GM23338 (cell line): ENCODE data around the gene PLCH2.

ENCODE experiments used
- CTCF ChIP-seq, 2 experiments: fragments of 200-600 bp in 1 of 2; sonication (generic) in 1 of 2; conservative IDR thresholded peaks; 2 replicates each; pipeline versions ENCODE4 v1.5.1 to v1.6.1; 2016 to 2017; ENCODE audit warnings: antibody characterized with exemption in 2 of 2, low read depth in 2 of 2, mild to moderate bottlenecking in 2 of 2, moderate library complexity in 1 of 2
- EZH2 ChIP-seq: fragments of 200-600 bp; sonication (generic); IDR thresholded peaks from one replicate; pipeline ENCODE4 v1.8.0; 2017; ENCODE audit warnings: antibody characterized with exemption, mild to moderate bottlenecking, low read depth; ENCODE audit not compliant: unreplicated experiment
- POLR2AphosphoS5 ChIP-seq: IDR thresholded peaks from 2 replicates; pipeline ENCODE4 v1.6.1; 2016; ENCODE audit warnings: antibody characterized with exemption, low read depth
- ZNF114 ChIP-seq: fragments of 250-450 bp; sonication (Bioruptor Pico); IDR thresholded peaks from 2 replicates; pipeline ENCODE4 v1.5.0; 2020; ENCODE audit warnings: mild to moderate bottlenecking, moderate library complexity

- no peak for TF ChIP-seq EZH2
- no peak for TF ChIP-seq POLR2AphosphoS5
- TF ChIP-seq CTCF (conservative IDR thresholded peaks at IDR 0.05; ENCODE audit: low read depth in 2 of 2) = no peak; a peak in 1 of 4 replicates
- no peak for TF ChIP-seq ZNF114
Observed at GRCh38 chr1:2528966-2529783, 53.1 kb downstream of the PLCH2 start.
